ENCODE data around the gene PROSER2. TPM values are rescaled to one million over a fixed set of nuclear protein-coding genes. Genes with fewer than 3 reads are reported as not detected.
A peak's percentile ranks its signal among the peaks of the same experiment; 100 is the strongest.

PROSER2 gene
- total and polyA plus RNA-seq, 2 of the 13 experiments (the other 11 are each of a cell fraction or from before 2014, with no cell fraction given), result 6.9 to 7.7 TPM

- H3K9ac ChIP-seq (ENCODE audit: insufficient read depth, low read depth, low read length), result no peak overlapping the region
- no peak overlapping the region for H3K27ac ChIP-seq (ENCODE audit: extremely low read length, insufficient read depth, low read length)
- H2AFZ ChIP-seq (ENCODE audit: low read length), result no peak overlapping the region
- no peaks in the 10 kb centered on the region for H3K79me2 ChIP-seq (ENCODE audit: insufficient read depth, low read length)
- peak overlapping the region; percentile 51; the same call in 1 of the 2 replicates for H3K4me2 ChIP-seq (ENCODE audit: low read depth, low read length)
- 4% methylated on average over 2 of the region's 2 CpGs for WGBS (ENCODE audit: low lambda C conversion rate)
- CTCF ChIA-PET (ENCODE audit: low intra/inter-chr PET ratio, low total read pairs), result no interaction called here
- no peak for DNase-seq (ENCODE audit: low spot score)
- H3K27me3 ChIP-seq (ENCODE audit: control insufficient read depth in 1 of 2, insufficient read depth in 2 of 2, low read length in 2 of 2), result 0 out of 5 replicates have a peak, but pooled peaks cover 0 to 1% of the 10 kb centered on the region in 2 experiments
- ATAC-seq, result no peak
- no peaks in the 10 kb centered on the region for H3K9me3 ChIP-seq (ENCODE audit: low read length)
- POLR2A ChIA-PET, result no interaction called here
- intact Hi-C loops (cut with micrococcal nuclease; ENCODE audit: unreplicated experiment) (no loop called here), in situ Hi-C loops (cut with HindIII; ENCODE audit: extremely low pct_ligation_motif_present, low pct_unique_long_range_greater_than_20kb) (no loop called here)
- no peaks in the 10 kb centered on the region for H4K20me1 ChIP-seq (ENCODE audit: insufficient read depth, low read length)
- peaks cover 56% of the 10 kb centered on the region for H3K4me1 ChIP-seq (ENCODE audit: insufficient read depth, low read length)
- H3K4me3 ChIP-seq (replicated peaks in 1 of 3; ENCODE audit: insufficient read depth in 1 of 3, low read depth in 2 of 3, low read length in 3 of 3), result no peak overlapping the region
- no peak for TF ChIP-seq ZNF597 (CRISPR knock-in tag; IDR thresholded peaks at IDR 0.05)
- no peaks in the 10 kb centered on the region for H3K36me3 ChIP-seq (replicated peaks in 1 of 2; ENCODE audit: control insufficient read depth in 1 of 2, insufficient read depth in 2 of 2, low read length in 2 of 2)
- BruUV-seq (replicated peaks), result no TSS peak
- FAIRE-seq, result no peak
These were observed 26.7 kb upstream of the PROSER2 start for GRCh38 chr10:11796474-11796873.

- DNase-seq (ENCODE audit: low spot score) (no peak), FAIRE-seq (no peak), ATAC-seq (no peak)
- CTCF ChIA-PET (ENCODE audit: low intra/inter-chr PET ratio, low total read pairs), result no interaction called here
- peaks cover 56% of the 10 kb centered on the region for H3K4me1 ChIP-seq (ENCODE audit: insufficient read depth, low read length)
- H3K36me3 ChIP-seq (replicated peaks in 1 of 2; ENCODE audit: control insufficient read depth in 1 of 2, insufficient read depth in 2 of 2, low read length in 2 of 2), result no peaks in the 10 kb centered on the region
- intact Hi-C loops (cut with micrococcal nuclease; ENCODE audit: unreplicated experiment) (no loop called here), in situ Hi-C loops (cut with HindIII; ENCODE audit: extremely low pct_ligation_motif_present, low pct_unique_long_range_greater_than_20kb) (no loop called here)
- no TSS peak for BruUV-seq (replicated peaks)
- WGBS (ENCODE audit: low lambda C conversion rate), result 89% methylated on average over 10 of the region's 10 CpGs
- no peak overlapping the region for H3K4me2 ChIP-seq (ENCODE audit: low read depth, low read length)
- H3K9ac ChIP-seq (ENCODE audit: insufficient read depth, low read depth, low read length), result no peak overlapping the region
- H3K27ac ChIP-seq (ENCODE audit: extremely low read length, insufficient read depth, low read length), result no peak overlapping the region
- peaks cover 0 to 1% of the 10 kb centered on the region in 2 experiments; a peak in 1 of 5 replicates for H3K27me3 ChIP-seq (ENCODE audit: control insufficient read depth in 1 of 2, insufficient read depth in 2 of 2, low read length in 2 of 2)
- no peaks in the 10 kb centered on the region for H4K20me1 ChIP-seq (ENCODE audit: insufficient read depth, low read length)
- H3K9me3 ChIP-seq (ENCODE audit: low read length), result no peaks in the 10 kb centered on the region
- no peak for TF ChIP-seq ZNF609 (CRISPR knock-in tag; IDR thresholded peaks at IDR 0.05; ENCODE audit: borderline replicate concordance)
- no peak overlapping the region for H2AFZ ChIP-seq (ENCODE audit: low read length)
- H3K4me3 ChIP-seq (replicated peaks in 1 of 3; ENCODE audit: insufficient read depth in 1 of 3, low read depth in 2 of 3, low read length in 3 of 3), result no peak overlapping the region
- POLR2A ChIA-PET, result no interaction called here
- no peaks in the 10 kb centered on the region for H3K79me2 ChIP-seq (ENCODE audit: insufficient read depth, low read length)
These were observed 25.9 kb upstream of the PROSER2 start for GRCh38 chr10:11797281-11797680.

Data from HepG2 (cell line).